ENCODE measurements around the gene SAMD10. TPM values are rescaled to one million over a fixed set of nuclear protein-coding genes. Genes with fewer than 3 reads are reported as not detected.

The SAMD10 gene
- 3.7 and 6.5 TPM in 2 replicates for total RNA-seq

DNA sequence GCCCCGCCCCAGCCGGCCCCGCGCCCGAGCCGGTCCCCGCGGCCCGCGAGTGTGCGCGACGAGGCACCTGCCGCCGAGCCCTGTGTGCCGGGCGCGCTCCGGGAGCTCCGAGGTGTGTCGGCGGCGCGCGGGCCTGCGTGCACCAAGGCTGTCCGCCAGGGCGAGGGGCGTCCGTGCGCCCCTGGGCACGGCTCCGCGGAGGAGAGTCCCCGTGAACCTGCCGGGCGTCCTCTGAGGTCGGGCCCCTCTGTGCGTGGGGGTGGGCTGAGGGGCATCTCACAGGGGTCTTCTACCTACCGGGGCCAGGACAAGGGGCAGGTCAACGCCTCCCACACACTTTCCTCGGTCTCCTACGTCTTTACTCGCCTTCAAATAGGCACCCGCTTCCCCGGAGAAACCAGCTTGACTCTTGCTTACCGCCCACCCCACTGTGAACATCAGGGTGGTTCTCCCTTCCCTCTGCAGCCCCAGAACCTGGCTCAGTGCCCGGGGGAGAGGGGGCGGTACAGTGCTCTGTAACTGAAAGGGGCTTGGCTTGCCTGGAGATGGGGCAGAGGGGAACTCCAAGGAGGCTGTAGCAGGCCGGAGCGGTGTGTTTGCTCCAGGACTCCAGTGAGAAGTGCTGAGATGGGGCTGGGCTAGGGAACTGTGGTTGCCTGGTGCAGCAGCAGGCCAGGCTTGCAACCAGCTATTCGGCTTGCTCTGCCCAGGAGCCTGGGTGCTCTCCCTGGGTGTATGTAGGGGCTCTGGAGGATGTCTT, at the start of gene SAMD10:
Gene SAMD10 (minus strand): TSS at position 86 of the 760 bp plus-strand sequence. CDS start 175 bp downstream, outside the sequence.

DNA sequence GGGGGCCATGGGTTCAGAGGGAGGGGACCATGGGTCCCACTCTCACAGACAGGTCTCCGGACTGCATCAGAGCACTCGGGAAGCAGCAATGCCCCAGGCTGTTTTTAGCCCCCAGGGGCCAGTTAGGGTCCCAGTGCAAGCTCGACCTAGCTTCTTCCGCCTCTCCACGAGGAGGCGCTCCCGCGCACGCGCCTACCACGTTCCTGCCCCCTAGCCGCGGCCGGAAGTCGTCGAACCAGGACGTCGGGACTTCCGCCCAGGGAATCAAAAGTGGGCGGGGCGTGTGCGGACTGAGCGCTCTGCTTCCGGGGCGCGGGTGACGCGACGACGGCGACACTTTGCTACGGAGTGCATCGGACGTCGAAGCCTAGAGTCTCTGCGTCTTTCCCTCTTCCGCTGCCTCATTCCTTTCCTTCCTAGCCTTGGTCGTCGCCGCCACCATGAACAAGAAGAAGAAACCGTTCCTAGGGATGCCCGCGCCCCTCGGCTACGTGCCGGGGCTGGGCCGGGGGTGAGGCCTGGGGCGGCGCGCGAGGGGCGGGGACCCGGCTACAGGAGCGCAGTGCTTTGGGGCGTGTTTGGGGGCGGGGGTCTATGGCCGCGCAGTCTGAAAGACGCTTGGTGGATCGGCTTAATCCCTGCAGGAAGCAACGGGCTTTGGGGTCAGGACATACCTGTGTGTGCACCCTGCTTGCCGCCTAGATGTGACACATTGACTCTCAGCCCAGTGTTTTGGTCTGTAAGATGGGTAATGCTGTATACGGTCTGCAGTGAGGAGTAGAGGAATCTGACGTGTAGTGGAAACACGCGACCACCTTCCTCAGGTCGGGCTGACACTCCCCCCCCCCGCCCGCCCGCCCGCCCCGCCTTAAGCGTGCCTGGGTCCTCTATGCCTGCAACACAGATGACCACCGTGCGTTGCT, 1.6 kb upstream of the SAMD10 start, which contains the start of gene PRPF6:
Gene PRPF6 (plus strand): TSS at position 327 of the 923 bp plus-strand sequence. CDS start 114 bp downstream, at position 441.

DNA sequence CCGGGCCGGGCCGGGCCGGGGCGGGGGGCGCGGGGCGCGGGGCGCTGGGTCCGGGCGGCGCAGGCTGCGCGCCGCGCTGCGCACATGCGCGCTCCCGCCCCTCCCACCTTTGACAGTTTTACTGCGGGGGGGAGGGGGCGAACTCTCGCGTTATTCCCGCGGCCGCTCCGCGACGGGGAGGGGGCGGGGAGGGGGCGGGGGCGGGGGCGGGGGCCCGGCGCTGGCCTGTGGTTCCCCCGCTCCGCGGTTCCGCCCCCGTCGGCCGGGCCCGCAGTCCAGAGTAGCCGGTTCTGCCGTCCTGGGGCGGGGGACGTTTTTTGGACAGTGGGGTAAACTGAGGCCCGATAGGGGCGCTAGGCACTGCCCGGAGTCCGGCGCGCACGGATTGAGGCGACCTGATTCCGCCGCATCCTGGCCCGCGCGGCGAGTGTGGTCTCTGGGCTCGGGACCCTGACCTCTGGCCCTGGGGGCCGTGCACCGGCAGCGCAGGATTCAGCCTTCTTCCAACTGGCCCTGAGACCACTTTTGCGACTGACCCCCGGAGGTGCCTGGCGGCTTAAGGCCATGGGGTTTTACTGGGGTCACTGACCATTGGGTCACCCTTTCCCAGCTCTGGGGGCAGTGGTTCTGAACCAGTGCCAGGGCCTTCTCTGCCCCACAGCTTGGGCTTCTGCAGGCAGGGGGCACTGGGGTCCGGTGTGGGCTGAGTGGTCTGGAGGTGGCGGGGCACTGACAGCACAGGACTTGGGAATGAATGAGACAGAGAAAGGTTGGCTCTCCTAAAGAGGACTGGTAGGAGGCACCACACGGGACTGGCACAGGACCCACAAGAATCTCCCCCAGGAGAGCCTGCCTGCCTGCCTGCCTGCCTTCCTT, 9.4 kb downstream of the SAMD10 start, which contains the start of gene ZNF512B:
Gene ZNF512B (minus strand): TSS at position 93 of the 876 bp plus-strand sequence. CDS start 1,980 bp downstream, outside the sequence.

DNA sequence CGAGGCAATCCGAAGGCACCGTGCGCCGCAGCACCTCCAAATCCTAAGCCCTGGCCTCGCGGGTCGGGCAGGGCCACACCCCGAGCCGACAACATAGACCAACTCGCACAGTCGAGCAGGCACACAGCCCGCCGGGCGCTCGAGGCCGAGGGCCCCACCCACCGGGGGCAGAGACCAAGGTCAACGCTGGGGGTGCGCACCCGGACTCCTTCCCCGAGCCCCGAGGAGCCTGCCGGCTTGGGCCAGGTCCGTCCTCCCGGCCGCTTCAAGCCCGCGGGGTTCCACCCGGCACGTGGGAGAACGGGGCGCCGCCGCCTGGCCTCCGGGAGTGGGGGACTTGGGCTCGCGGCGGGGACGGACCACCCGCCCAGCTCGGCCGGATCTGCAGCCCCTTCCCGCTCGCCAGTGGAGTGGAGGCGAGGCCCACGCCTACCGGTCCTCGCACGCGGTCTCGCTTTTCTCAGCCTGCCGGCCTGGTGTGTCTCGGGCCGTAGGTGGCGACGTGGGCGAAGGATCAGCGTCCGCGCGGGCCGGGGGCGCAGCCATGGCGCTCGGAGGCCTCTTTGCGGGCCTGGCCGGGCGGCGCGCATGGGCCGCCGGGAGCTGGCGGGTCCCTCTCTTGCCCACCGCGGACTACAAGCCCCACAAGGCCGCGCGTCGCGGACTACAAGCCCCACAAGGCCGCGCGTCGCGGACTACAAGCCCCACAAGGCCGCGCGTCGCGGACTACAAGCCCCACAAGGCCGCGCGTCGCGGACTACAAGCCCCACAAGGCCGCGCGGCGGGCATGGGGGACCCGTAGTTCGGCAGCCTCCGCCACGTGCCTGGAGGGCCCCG, 23.4 kb downstream of the SAMD10 start, which contains the start of gene UCKL1:
Gene UCKL1 (minus strand): TSS at position 590 of the 837 bp plus-strand sequence. CDS start 44 bp downstream, at position 546.

Small RNAs within 50 kb of the gene (small RNA-seq; reads per million reads assigned to genes)
- not detected for gene MIR647

Other genes starting within 250 kb of the SAMD10 start
- gene LIME1, start 243.0 kb downstream of the SAMD10 start, total RNA-seq = 2.9 and 3.7 TPM in 2 replicates
- gene SLC2A4RG, start 239.9 kb downstream of the SAMD10 start, total RNA-seq = 26.7 and 35.9 TPM in 2 replicates
- 13.1 and 14.4 TPM in 2 replicates for gene ZBTB46, start 148.4 kb downstream of the SAMD10 start, total RNA-seq
- not detected in 2 replicates for gene ABHD16B, start 118.1 kb downstream of the SAMD10 start, total RNA-seq
- gene TPD52L2, start 114.4 kb downstream of the SAMD10 start, total RNA-seq = 153 and 174 TPM in 2 replicates
- 89.5 and 96.4 TPM in 2 replicates for gene DNAJC5, start 84.5 kb downstream of the SAMD10 start, total RNA-seq
- 32.4 and 37.9 TPM in 2 replicates for gene UCKL1, start 23.2 kb downstream of the SAMD10 start, total RNA-seq
- 18.9 and 22.9 TPM in 2 replicates for gene ZNF512B, start 9.7 kb downstream of the SAMD10 start, total RNA-seq
- gene PRPF6, start 1.5 kb upstream of the SAMD10 start, total RNA-seq = 66.8 and 80.7 TPM in 2 replicates
- 3.6 and 3.9 TPM in 2 replicates for gene C20orf204, start 56.5 kb upstream of the SAMD10 start, total RNA-seq
- 52.4 and 56.8 TPM in 2 replicates for gene SOX18, start 70.0 kb upstream of the SAMD10 start, total RNA-seq
- gene TCEA2, start 83.6 kb upstream of the SAMD10 start, total RNA-seq = 25.5 and 43.8 TPM in 2 replicates
- 28.9 and 29.7 TPM in 2 replicates for gene RGS19, start 99.9 kb upstream of the SAMD10 start, total RNA-seq
- gene OPRL1, start 100.4 kb upstream of the SAMD10 start, total RNA-seq = 1.3 and 2.9 TPM in 2 replicates
- 0.33 TPM in 1 of 2 replicates, not detected in the other for gene LKAAEAR1, start 104.8 kb upstream of the SAMD10 start, total RNA-seq
- not detected in 2 replicates for gene NPBWR2, start 127.9 kb upstream of the SAMD10 start, total RNA-seq
- gene MYT1, start 184.8 kb upstream of the SAMD10 start, total RNA-seq = not detected in 2 replicates

All from vein endothelial cell (primary cell).